Left cardiac atrium (tissue), 4 donors: Measurements from ENCODE around the gene PRRX2. TPM values are rescaled to one million over a fixed set of nuclear protein-coding genes. Genes with fewer than 3 reads are reported as not detected.

Experiments
- ATAC-seq, 2 donors: fragments of 200-7000 bp; cut with Tn5 transposase; one replicate each; pipeline ENCODE4 v1.9.1; 2020; ENCODE audit warnings: mild to moderate bottlenecking in 2 of 2, moderate library complexity in 2 of 2
- DNase-seq: peaks from one replicate; pipeline ENCODE4 v3.0.0-alpha.2; 2020
- intact Hi-C, 2 donors: fragments of 100-400 bp; cut with DNase I; formaldehyde crosslinking; loops; one replicate each; pipeline versions ENCODE4 v1.14.1 to v1.15.1; 2022 to 2023
- total RNA-seq, 2 donors: library from RNA; stranded (reverse); fragmentation: NEBNext Ultra II Directional; extraction: Animal tissue kit (Norgen Biotek cat#: 25700); gene quantifications; one replicate each; pipeline ENCODE4 v1.2.1, GENCODE V29; 2021
- donor health status: DM: no; HTN: yes; CAD: no.
- donor health status: DM: no; HTN: yes; CAD: no; lungs with severe emphysema.
- donor health status: DM: yes; HTN: yes; CAD: no.
- donor health status: Dilated cardiomyopathy.

Gene PRRX2
- total RNA-seq, 2 donors from 2014 or later: 1.8 to 5.3 TPM

DNA sequence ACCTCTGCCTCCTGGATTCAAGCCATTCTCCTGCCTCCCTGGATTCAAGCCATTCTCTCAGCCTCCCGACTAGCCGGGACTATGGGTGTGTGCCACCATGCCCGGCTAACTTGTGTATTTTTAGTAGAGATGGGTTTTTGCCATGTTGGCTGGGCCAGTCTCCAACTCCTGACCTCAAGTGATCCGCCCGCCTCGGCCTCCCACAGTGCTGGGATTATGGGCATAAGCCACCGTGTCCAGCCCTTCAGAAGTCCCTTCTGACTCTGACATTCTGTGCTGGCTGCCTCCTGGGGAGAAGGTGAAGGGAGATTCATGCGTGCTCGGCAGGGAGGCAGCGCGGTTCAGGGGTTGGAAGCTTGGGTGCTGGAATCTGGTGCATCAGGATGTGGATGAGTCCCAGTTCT lies 28.8 kb downstream of the PRRX2 start:
- DNase-seq: no peak
- intact Hi-C loops: no loop called here
- no peak for ATAC-seq

DNA sequence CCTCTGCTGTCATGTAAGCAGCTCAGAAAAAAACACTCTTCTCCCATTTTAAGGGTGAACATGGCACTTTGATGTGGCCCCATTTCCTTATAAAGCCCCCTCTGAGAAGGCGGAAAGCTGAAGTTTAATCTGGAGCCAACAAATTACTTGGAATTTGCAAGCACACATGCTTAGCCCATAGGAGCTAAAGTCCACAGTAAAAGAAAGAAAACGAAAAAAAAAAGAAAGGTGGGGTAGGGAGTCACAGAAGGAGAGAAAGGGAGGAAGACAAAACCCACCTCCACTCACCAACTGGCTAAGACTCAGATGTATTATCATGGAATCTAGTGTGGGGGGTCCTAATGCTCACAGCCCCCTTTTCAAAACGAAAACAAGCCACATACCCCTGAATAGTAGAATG lies 30.4 kb downstream of the PRRX2 start:
- ATAC-seq: no peak
- intact Hi-C loops: no loop called here
- no peak for DNase-seq

DNA sequence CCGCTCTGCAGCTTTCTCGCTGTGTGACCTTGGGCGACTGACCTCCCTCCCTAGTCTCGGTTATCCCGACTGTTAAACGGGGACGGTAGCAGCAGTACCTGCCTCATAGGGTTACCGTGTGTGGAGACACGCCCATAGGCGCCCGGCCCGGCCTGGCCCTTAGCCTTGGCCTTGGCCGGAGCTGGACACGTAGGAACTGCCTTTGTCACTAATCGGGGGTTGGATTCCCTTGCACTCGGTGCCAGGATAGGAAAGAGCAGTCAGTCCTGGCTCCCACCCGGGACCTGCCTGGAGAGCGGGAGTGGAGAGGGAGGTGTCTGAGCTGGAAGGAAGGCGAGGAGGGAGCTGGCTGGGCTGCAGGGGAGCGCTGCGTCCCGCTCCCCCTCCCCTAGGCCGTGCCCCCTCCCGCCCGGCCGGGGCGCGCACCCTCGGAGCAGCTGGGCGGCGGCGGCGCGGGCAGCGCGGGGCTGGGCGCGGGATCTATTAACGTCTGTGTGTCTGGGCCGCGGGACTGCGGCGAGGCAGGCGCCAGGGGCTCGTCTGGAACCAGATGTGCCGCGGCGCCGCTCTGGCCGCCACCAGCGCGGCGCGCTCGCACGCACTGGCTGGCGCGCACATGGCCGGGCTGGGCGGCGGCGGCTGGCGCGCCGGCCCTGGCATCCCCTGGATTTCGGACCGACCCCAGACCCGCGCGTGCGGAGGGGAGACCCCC lies 31.7 kb downstream of the PRRX2 start:
- DNase-seq: peak; percentile 80
- ATAC-seq: peak; percentile 62 to 67
- intact Hi-C loops: no loop called here

DNA sequence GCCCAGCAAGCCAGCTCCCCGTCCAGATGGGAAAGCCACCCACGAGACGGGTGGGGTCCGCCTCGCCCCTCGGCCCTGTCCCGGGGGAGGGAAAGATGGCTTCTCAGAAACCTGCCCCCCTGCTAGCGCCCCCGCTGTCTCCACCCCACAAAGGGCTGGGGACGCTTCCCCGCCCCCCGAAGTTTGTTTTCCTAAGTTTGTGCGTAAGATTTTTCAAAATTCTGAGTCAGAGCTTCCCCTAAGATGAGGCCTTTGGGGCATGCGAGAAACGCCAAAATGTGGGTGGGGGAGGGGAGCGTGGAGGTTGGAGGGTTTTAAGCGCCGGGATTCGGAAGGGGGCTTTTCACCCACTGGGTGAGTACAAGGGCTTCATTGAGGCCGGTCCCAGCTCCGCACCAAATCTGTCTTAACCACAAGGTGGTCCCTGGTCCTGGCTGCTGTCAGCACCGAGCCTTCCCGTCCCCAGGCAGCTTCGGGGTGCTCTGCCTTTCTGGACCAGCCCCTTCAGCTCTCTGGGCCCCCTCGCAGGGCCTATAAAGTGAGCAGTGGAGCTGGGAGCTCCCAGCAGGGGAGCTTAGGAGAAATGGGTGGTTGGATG lies 32.3 kb downstream of the PRRX2 start:
- ATAC-seq (peak; percentile 50 to 54), DNase-seq (peak; percentile 78)
- intact Hi-C loops: no loop called here

DNA sequence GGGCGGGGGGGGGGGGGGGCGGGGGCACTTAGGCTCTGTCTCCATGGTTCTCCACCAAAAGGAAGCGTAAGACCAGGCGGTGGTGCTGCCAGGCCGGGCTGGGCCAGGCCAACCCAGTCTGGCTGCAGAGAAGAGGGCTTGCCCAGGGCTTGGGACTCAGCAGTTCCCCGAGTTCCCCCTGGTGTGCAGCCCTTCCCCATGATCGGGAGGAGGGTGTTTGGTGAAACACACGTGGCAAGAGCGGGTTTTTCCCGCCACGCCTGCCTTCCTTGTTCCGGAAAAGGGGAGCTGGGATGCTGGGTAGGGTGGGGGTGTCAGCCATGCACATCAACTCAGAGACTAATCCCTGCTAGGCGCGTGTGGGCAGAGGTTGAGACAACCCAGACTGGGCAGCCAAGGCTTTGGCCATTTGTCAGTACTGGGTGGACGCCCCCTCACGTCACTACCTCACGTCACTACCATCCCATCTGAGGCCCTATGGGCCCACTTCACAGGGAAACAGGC lies 32.9 kb downstream of the PRRX2 start:
- intact Hi-C loops: no loop called here
- ATAC-seq (peak; percentile 62 to 68), DNase-seq (peak; percentile 84)

DNA sequence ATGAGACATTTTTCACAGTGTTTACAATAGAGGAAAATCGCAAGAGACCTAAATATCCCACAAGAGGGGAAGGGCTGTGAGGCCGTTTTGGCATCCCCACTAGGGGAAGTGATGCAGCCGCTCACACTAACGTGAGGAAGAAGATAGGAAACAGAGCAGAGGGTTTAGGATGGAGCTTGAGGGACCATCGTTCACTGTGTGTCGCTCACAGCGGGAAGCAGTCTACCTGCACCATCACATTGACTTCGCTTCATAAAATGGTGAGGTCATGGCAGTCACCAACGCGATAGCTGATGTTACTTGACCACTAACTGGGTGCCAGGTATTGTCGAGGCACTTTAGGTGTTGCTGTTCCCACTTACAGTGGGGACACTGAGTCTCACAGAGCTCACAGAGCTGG lies 35.6 kb downstream of the PRRX2 start:
- ATAC-seq: no peak
- DNase-seq: no peak
- intact Hi-C loops: no loop called here

DNA sequence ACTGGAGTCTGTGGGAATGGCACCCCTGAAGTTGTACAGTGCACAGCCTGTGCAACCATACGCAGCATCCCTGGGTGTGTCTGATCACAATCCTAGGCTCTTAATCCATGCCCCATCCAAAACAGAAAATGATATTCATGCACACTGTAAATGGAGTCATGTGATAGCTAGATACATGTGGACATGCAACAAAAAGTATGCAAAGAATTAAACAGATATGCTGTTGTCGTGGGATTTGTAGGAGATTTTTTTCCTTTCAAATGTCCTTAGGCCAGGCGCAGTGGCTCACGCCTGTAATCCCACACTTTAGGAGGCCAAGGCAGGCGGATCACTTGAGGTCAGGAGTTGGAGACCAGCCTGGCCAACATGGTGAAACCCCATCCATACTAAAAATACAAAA lies 36.1 kb downstream of the PRRX2 start:
- no peak for DNase-seq
- intact Hi-C loops: no loop called here
- no peak for ATAC-seq

DNA sequence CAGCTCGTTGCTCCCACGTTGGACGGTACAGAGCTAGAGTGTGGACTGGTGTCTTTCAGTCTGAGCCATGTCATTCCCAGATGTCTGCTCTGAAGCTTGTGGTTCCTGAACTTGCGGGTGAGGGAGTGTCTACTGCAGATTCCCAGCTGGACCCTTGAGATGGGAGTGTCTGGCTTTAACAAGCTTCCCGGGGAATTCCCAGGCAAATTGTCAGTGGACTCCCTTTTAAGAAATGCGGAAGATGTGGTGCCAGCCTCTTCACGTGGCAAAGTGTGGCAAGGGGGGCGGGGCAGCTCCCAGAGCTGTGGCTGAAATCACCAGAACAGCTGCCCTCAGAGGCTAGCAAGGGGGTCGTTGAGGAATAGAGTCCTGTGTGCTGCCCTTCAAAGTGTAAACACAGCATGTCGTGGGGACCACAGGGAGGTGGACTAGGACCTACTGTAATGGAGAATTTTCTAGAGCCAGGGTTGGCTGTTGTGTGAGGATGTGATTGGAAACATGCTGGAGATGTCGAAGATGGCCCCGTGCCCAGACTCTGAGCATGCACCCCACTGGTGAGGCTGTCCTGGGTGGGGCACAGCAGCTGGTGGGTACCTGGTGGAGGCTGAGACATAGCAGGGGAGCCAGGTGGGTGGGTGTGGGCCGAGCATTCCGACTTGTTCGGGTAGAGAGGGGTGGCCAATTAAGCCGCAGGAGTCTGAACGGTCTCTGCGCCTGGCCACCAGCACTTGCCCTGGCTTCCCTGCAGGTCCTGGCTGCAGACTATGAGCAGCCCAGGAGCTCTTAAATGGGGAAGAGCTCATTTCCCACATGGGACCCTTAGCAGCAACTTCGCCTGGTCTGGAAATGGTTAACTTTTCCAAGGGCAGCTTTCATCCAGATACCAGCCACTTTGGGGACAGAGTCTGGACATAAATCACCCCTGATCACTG lies 37.4 kb downstream of the PRRX2 start:
- intact Hi-C loops: no loop called here

DNA sequence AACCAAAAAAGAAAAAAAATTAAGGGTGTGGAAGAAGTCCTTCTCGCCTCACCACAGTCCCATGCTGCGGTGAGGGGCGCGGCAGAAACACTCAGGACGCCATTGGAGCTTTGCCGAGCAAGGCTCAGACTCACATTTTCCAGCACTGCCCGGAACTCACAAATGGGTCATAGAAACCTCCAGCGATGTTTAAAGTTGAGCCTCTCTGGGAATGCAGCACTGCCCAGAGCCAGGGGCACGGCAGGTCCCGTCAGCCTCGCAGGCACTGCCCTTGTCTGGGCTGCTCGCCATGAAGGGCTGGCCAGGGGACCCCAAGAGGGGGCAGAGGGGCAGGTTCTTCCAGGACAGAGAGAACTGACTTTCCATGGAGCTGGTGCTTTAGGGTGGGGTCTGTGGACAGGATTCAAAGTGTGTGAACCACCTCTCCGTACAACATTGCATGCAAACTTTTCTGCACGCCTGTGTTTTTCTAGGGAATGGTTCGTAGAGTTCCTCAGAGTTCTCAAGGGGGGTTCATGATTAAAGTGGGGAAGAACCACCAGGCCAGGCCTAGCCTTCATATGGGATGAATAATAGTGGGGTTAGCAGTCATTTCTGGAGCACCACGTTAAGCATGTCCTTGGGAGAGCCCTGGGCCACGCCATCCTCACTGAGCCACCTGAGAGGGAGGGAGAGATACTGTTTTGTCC lies 38.4 kb downstream of the PRRX2 start:
- DNase-seq (no peak), ATAC-seq (peak; percentile 32 to 60)
- intact Hi-C loops: no loop called here

More for the DNA sequence above, 37.4 kb downstream of the PRRX2 start:
- DNase-seq (peak; percentile 50), ATAC-seq (peak; percentile 25 to 31)

DNA sequence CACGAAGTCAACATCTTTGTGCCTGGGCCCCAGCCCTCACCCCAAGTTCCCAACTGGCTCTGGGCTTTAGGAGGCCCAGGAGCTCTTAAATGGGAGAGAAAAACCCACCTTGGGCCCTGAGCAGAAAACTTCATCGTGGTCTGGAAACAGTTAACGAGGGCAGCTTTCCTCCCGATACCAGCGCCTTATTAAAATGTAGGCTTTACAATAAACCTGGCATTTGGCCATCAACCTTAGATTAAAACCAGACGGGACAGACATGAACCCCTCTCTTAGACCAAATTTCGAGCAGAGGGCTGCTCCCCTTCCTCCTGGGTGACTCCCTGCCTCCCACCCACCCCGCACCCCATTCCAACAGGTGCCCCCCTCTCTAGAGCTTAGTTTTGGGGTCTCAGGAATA lies 39.4 kb downstream of the PRRX2 start:
- no peak for ATAC-seq
- intact Hi-C loops: no loop called here
- DNase-seq: no peak

DNA sequence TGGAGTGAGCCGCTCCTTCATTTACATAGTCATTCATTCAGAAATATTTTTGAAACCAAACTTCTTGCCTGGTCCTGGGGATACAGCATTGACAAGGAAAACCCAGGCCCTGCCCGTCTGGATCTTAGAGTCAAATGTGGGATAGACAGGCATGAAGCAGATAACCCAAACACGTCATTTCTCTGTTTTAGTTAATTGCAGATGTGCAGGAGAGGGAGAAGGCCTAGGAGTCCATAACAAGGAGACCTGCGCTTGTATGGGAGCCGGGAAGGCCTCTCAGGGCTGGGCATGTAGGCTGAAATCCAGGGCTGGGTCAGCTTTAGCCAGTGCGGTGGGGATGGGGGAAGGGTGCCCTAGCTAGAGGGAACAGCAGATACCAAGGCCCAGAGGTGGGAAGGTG lies 43.3 kb downstream of the PRRX2 start:
- ATAC-seq (no peak), DNase-seq (no peak)
- intact Hi-C loops: no loop called here

DNA sequence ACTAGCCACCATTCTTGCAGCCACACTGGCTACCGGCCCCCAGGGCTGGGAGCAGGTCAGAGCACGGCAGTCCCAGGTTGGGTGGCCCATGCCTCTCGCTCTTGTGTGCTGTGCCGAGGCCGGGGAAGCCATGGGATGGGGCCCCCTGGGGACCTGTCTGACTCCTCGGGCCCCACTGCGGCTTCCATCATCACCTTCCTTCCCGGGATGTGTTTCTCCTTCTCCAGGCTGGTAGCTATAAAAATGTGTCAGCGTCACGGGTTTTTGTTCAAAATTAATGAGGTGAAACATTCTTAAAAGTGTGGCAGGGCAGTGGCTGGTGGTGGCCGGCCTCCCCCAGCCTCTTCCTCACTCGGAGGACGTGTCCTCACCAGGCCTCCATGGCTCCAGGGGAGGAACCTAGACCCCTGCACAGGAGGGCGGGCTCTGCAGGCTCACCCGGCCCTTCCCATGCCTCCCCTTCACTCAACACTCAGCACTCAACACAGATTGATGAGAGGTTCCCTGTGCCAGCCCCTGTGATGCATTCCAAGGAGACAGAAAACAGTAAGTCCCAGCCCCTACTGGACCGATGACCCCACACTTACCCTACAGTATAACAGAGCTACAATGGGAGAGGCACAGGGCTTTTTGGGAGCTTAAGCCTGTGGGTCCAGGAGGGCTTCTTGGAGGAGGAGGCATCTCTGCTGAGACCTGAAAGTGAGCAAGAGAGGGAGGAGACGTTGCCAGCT lies 44.2 kb downstream of the PRRX2 start:
- ATAC-seq (no peak), DNase-seq (no peak)
- intact Hi-C loops: no loop called here

DNA sequence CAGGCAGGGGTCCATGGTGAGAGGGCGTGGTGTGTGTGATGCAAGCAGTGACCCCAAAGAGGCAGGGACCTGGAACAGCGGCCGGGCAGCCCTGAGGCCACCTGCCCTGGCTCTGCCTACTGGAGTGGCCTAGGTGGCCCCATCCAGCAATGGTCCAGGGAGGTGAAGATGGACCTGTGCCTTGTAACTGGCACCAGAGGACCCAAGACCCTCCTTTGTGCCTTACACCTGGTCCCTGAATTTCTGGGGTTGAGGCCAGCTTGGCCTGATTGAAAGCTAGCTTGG lies 44.7 kb downstream of the PRRX2 start:
- intact Hi-C loops: no loop called here
- ATAC-seq (no peak), DNase-seq (no peak)

DNA sequence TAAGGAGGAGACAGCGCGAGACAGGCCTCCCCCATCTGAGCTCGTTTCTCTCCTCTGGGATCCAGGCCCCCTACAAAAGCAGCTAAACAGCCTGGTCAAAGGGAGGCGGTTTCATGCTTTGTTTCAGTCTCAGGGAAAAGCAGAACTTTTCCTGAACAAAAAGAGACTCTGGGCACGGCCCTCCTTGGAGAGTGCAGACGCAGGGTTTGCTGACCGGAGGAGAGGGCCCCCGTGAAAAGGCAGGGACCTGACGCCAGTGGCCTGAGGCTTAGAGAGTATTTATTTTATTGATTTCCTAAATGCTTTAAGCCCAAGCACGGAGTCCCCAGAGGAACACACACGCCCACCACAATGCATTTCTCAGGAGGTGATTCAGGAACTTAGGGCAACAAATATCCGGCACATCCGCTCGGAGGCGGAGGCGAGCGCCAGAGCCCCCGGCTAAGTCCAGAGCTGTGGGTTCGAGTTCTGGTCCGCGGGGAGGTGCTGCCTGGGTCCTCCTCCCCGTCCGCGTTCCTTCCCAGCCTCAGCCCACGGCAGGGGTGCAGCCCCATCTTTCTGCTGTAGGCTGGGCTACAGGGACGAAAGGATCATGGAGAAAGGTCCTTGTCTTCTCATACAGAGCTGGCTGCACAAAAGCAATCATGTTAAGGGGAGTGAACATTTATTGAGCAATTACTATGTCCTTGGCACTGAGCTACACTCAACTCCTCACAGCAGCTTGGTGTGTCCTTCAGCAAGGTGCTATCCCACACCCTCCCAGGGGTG lies 47.4 kb downstream of the PRRX2 start:
- intact Hi-C loops: no loop called here
- ATAC-seq: peak; percentile 33 to 52
- DNase-seq: no peak

DNA sequence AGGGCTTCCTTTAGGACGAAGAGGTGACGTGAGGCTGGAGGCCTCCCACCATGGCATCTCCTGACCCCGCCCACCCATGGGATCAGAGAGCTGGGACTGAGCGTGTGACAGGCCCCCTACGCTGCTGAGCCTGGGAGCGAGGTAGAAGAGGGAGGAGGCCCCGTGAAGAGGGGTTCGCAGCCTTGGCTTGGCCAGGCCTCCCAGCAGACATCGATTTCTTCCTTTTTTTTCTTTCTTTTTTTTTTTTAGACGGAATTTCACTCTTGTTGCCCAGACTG lies 47.9 kb downstream of the PRRX2 start:
- ATAC-seq (no peak), DNase-seq (no peak)
- intact Hi-C loops: no loop called here

DNA sequence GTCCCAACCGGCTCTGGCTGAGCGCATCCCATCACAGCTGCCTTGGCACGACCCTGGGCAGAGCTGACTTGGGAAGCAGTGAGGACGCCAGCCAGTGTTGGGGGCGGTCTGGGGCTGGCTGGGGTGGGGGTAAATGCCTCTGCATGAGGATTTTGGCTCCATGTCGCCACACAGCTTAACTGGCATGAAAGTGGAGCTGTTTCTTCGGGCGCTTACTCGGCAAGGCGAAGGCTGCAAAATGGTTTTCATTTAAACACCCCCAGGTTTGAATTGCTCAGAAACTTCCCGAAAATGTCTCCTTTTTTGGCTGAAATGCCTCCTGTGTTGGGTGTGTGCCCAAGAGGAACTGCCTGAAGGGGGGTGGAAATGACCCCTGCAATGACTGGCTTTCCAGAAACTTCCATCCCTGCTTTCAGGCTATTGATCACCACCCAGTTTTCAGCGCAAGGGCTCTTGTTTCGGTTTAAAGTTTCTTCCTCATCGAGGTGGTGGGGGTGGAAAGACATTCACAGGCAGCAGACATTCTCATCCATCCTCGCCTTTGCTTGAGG lies 49.1 kb downstream of the PRRX2 start:
- DNase-seq (no peak), ATAC-seq (peak in 1 of 2 donors; percentile 16)
- intact Hi-C loops: no loop called here

DNA sequence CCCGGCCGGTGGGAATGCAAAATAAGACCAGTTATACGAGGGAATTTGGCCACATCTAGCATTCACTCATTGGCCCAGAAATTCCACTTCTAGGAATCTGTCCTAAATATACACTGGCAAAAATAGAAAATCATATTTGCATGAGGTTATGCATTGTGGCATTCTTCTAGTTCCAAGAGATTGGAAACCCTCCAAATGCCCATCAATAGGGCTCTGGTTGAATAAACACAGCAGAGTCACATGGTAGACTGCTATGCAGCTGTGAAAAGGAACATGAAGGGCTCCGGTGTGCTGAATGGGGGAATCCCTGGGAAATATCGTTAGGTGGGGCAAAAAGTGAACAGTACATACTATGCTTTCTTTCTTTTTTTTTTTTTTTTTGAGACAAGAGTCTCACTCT lies 50.6 kb downstream of the PRRX2 start:
- no peak for ATAC-seq
- intact Hi-C loops: no loop called here
- no peak for DNase-seq

DNA sequence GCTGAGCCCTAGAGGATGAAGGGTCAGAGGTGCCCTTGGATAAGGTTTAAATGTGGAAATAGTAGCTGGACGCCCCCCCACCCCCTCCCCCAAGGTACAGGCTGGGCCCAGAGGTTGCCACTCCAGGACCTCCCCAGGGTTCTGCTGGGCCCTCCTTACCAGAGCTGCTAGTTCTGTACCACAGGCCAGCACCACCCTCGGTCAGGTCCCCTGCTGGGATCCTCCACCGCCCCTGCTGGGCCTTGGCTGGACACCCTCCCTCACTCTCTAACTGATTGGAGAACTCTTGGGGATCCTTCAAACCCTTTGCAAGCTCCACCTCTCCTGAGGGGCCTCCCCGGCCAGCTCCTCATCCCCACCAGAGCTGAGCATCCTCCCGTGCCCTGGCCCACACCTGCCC lies 52.5 kb downstream of the PRRX2 start:
- ATAC-seq: no peak
- intact Hi-C loops: no loop called here
- DNase-seq: no peak
